Esophagus muscularis mucosa (tissue), 4 donors: ENCODE results near the gene MKRN2OS. TPM values are rescaled to one million over a fixed set of nuclear protein-coding genes. Genes with fewer than 3 reads are reported as not detected.

ENCODE experiments used
- DNase-seq: peaks from one replicate; pipeline ENCODE4 v3.0.0-alpha.2; 2017; ENCODE audit errors: extremely low spot score
- H3K27ac ChIP-seq, 4 donors: fragments of 200-600 bp; sonication (generic); replicated peaks in 1 of 4; 1 replicate in 3 of 4; 2 replicates in 1 of 4; pipeline ENCODE4 v1.5.1; 2016 to 2019; ENCODE audit warnings: mild to moderate bottlenecking in 1 of 4
- H3K27me3 ChIP-seq, 4 donors: fragments of 200-600 bp; sonication (generic); one replicate each; pipeline versions ENCODE4 v1.5.1 to v1.6.0; 2016 to 2019
- H3K36me3 ChIP-seq, 4 donors: fragments of 200-600 bp; sonication (generic); one replicate each; pipeline ENCODE4 v1.5.1; 2016 to 2019
- H3K4me1 ChIP-seq, 4 donors: fragments of 200-600 bp; sonication (generic); one replicate each; pipeline ENCODE4 v1.5.1; 2016 to 2019
- H3K4me3 ChIP-seq, 4 donors: fragments of 200-600 bp; sonication (generic); 1 replicate in 2 of 4; 2 replicates in 2 of 4; pipeline ENCODE4 v1.5.1; 2016 to 2019; ENCODE audit warnings: mild to moderate bottlenecking in 4 of 4, moderate library complexity in 1 of 4
- H3K9me3 ChIP-seq, 4 donors: fragments of 200-600 bp; sonication (generic); 1 replicate in 3 of 4; 2 replicates in 1 of 4; pipeline ENCODE4 v1.5.1; 2016 to 2019
- EP300 ChIP-seq: sonication (generic); formaldehyde crosslinking; IDR thresholded peaks from one replicate; pipeline ENCODE4 v1.6.1; 2017; ENCODE audit warnings: antibody characterized with exemption
- POLR2A ChIP-seq: fragments of 450-650 bp; IDR thresholded peaks from one replicate; pipeline ENCODE4 v1.6.1; 2017; ENCODE audit warnings: antibody characterized with exemption, moderate library complexity, mild to moderate bottlenecking, low read depth
- POLR2AphosphoS5 ChIP-seq, 2 donors: sonication (generic); formaldehyde crosslinking; IDR thresholded peaks; one replicate each; pipeline ENCODE4 v1.6.1; 2017; ENCODE audit warnings: antibody characterized with exemption in 2 of 2
- WGBS: methylation state at CpG from one replicate; pipeline ENCODE4 v1.1.5; 2018; 5-methylcytosine and 5-hydroxymethylcytosine counted together
- intact Hi-C: fragments of 100-400 bp; cut with DNase I; formaldehyde crosslinking; loops from one replicate; pipeline ENCODE4 v1.15.1; 2023
- total RNA-seq, 4 donors: library from RNA; depleted of rRNA; stranded (reverse); fragments of >200 nt; gene quantifications; one replicate each; pipeline versions ENCODE4 v1.1.0 to v1.2.1, GENCODE V29; 2016
- TF ChIP-seq, protein P1 (sequence below), 3 experiments: fragments of 200-600 bp in 2 of 3; fragments of 450-650 bp in 1 of 3; sonication (generic) in 2 of 3; IDR thresholded peaks; one replicate each; pipeline ENCODE4 v1.5.1; 2017 to 2019; ENCODE audit warnings: antibody characterized with exemption in 3 of 3, mild to moderate bottlenecking in 2 of 3, moderate library complexity in 1 of 3

Gene MKRN2OS
- total RNA-seq, 4 donors from 2014 or later: not detected

DNA sequence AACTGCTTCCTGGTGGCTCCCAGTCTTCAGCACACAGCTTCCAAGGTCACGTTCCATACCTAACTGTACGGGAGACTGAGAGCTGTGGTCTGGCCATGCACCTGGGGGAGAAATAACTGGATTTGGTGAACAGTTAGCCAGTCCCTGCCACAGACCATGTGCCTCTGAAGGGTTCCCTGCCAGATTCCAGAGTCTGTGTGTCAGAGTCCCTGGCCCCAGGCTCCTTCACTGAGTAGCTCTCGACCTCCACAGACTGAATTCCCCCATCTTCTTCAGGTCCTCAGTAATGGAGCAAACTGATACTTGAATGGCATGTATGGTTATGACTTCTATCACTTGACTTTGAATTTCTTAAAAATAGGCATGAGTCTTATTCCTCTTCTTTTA, 17.5 kb downstream of the MKRN2OS start:
- DNase-seq: no peak
- no peaks in the 10 kb centered on the region for H3K4me1 ChIP-seq
- H3K27ac ChIP-seq: no peak overlapping the region
- no peak overlapping the region for H3K4me3 ChIP-seq
- H3K9me3 ChIP-seq: no peaks in the 10 kb centered on the region
- no peaks in the 10 kb centered on the region for H3K27me3 ChIP-seq
- intact Hi-C loops: no loop called here
- H3K36me3 ChIP-seq: peaks cover 19 to 81% (median 39%) of the 10 kb centered on the region in 4 donors
- WGBS: 89% methylated on average over 3 of the region's 3 CpGs
- TF ChIP-seq EP300: no peak
- TF ChIP-seq, protein P1, sequence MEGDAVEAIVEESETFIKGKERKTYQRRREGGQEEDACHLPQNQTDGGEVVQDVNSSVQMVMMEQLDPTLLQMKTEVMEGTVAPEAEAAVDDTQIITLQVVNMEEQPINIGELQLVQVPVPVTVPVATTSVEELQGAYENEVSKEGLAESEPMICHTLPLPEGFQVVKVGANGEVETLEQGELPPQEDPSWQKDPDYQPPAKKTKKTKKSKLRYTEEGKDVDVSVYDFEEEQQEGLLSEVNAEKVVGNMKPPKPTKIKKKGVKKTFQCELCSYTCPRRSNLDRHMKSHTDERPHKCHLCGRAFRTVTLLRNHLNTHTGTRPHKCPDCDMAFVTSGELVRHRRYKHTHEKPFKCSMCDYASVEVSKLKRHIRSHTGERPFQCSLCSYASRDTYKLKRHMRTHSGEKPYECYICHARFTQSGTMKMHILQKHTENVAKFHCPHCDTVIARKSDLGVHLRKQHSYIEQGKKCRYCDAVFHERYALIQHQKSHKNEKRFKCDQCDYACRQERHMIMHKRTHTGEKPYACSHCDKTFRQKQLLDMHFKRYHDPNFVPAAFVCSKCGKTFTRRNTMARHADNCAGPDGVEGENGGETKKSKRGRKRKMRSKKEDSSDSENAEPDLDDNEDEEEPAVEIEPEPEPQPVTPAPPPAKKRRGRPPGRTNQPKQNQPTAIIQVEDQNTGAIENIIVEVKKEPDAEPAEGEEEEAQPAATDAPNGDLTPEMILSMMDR (IDR thresholded peaks at IDR 0.05): no peak
- no peak for TF ChIP-seq POLR2A
- TF ChIP-seq POLR2AphosphoS5 (IDR thresholded peaks at IDR 0.05): no peak

- TF ChIP-seq, protein P1 (IDR thresholded peaks at IDR 0.05): no peak
- TF ChIP-seq POLR2A: no peak
- TF ChIP-seq EP300: no peak
- TF ChIP-seq POLR2AphosphoS5 (IDR thresholded peaks at IDR 0.05): no peak
- DNase-seq: no peak
- WGBS: 100% methylated on average over 1 of the region's 1 CpG
- Histone ChIP-seq H3K36me3 (peaks cover 0 to 67% (median 27%) of the 10 kb centered on the region in 4 donors), H3K27me3 (no peaks in the 10 kb centered on the region), H3K9me3 (no peaks in the 10 kb centered on the region), H3K4me3 (no peak overlapping the region), H3K27ac (no peak overlapping the region), H3K4me1 (no peaks in the 10 kb centered on the region)
- intact Hi-C loops: no loop called here
Measured at GRCh38 chr3:12522721-12523120, 22.6 kb downstream of the MKRN2OS start.

DNA sequence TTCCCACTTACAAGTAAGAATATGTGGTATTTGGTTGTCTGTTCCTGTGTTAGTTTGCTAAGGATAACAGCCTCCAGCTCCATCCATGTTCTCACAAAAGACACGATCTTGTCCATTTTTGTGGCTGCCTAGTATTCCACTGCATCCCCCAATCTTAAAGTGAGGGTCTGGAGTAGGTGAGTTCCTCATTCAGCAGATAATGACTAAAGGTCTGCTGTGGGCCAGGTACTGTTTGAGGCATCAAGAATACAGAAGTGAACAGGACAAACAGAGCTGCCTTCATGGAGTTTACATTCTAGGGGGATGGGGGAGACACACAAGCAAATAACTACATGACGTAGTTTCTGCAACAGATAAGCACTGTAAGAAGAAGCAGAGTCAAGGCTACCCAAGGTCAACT, 24.3 kb downstream of the MKRN2OS start:
- Histone ChIP-seq H3K27ac (no peak overlapping the region), H3K27me3 (no peaks in the 10 kb centered on the region), H3K4me3 (no peak overlapping the region), H3K4me1 (no peaks in the 10 kb centered on the region), H3K36me3 (peaks cover 0 to 54% (median 20%) of the 10 kb centered on the region in 4 donors), H3K9me3 (no peaks in the 10 kb centered on the region)
- no peak for DNase-seq
- 97% methylated on average over 2 of the region's 2 CpGs for WGBS
- intact Hi-C loops: no loop called here
- no peak for TF ChIP-seq POLR2A
- TF ChIP-seq, protein P1 (IDR thresholded peaks at IDR 0.05): no peak
- no peak for TF ChIP-seq POLR2AphosphoS5 (IDR thresholded peaks at IDR 0.05)
- TF ChIP-seq EP300: no peak

GRCh38 chr3:12518261-12519028, 26.9 kb downstream of the MKRN2OS start:
- peaks cover 0 to 46% (median 16%) of the 10 kb centered on the region in 4 donors for H3K36me3 ChIP-seq
- WGBS: 91% methylated on average over 6 of the region's 6 CpGs
- no peak overlapping the region for H3K4me3 ChIP-seq
- no peaks in the 10 kb centered on the region for H3K9me3 ChIP-seq
- no peaks in the 10 kb centered on the region for H3K27me3 ChIP-seq
- no peak for TF ChIP-seq EP300
- no peak for TF ChIP-seq POLR2A
- TF ChIP-seq, protein P1 (IDR thresholded peaks at IDR 0.05): no peak
- TF ChIP-seq POLR2AphosphoS5 (IDR thresholded peaks at IDR 0.05): no peak
- no peaks in the 10 kb centered on the region for H3K4me1 ChIP-seq
- no peak for DNase-seq
- H3K27ac ChIP-seq: no peak overlapping the region
- intact Hi-C loops: no loop called here
